GM13976 (cell line): ENCODE results near the gene HECW1.

Experiments used
- DNase-seq: peaks from one replicate; pipeline ENCODE4 v3.0.0; 2012; ENCODE audit warnings: low spot score
- in situ Hi-C: fragments of 300-500 bp; cut with MboI; formaldehyde crosslinking; loops from one replicate; pipeline ENCODE4 v1.12.0; 2022; ENCODE audit warnings: low sequenced_read_pairs, mixed read lengths, inconsistent platforms; ENCODE audit not compliant: unreplicated experiment
- TF ChIP-seq, protein P1 (sequence below): IDR thresholded peaks from 2 replicates; pipeline ENCODE4 v1.5.1; 2012; ENCODE audit warnings: borderline replicate concordance, mild to moderate bottlenecking; ENCODE audit not compliant: insufficient read depth; ENCODE audit errors: extremely low read depth, missing control alignments, control extremely low read depth

Gene HECW1

DNA sequence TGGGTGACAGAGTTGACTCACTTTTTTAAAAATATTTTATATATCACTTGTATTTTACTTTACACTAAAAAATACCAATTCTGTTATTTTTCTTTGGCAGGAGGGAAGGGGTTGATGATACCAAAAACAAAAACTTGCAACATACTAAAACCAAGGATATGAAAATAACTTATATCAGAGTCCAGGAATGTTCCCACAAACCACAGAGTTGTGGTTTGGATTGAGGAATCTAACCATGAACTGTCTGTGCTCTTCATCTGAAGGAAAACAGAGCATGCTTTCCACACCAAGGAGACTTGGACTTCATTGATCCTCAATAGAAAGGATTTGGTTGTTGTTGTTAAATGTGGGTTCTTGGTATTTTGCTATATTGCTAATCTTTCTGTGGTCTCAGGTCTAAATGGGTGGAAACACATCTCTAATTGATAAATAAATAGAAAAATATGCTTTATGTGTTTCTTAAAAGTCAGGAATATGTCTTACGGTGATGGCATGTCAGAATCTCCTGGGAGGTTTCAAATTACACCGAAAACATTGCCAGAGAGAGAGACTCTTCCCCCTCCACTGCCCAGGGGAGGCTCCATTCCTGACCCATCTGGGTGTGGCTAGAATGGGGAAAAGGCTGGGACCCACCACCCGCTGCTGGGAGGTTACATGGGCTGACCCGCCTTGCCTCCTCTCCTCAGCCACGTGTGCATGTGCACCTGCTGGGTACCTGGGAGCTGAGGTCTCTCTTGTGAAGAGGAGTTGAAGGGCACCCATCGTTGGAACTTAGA, 423.6 kb downstream of the HECW1 start:
- in situ Hi-C loops, result no loop called here
- no peak for DNase-seq
- TF ChIP-seq, protein P1, sequence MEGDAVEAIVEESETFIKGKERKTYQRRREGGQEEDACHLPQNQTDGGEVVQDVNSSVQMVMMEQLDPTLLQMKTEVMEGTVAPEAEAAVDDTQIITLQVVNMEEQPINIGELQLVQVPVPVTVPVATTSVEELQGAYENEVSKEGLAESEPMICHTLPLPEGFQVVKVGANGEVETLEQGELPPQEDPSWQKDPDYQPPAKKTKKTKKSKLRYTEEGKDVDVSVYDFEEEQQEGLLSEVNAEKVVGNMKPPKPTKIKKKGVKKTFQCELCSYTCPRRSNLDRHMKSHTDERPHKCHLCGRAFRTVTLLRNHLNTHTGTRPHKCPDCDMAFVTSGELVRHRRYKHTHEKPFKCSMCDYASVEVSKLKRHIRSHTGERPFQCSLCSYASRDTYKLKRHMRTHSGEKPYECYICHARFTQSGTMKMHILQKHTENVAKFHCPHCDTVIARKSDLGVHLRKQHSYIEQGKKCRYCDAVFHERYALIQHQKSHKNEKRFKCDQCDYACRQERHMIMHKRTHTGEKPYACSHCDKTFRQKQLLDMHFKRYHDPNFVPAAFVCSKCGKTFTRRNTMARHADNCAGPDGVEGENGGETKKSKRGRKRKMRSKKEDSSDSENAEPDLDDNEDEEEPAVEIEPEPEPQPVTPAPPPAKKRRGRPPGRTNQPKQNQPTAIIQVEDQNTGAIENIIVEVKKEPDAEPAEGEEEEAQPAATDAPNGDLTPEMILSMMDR, result no peak

DNA sequence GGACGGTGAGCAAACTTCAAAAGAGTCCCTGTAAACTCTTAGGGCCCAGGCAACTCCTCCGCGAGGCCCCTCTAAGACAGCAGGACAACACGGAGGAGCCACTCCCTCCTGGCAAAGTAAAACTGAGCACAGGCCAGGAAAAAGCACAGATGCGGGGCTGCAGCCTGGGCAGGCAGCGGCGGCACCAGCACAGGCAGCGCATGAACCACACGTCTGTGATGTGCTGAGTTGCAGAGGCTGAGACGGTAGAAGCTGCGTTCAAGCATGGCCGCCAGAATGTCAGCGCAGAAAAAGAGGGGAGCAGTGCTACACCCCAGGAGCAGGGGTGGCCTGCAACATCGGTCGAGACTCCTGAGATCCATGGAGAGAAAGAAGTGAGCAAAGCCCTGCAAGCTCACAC, 424.3 kb downstream of the HECW1 start:
- TF ChIP-seq, protein P1, result no peak
- in situ Hi-C loops, result no loop called here
- DNase-seq, result no peak

GRCh38 chr7:43537765-43538403, 425.4 kb downstream of the HECW1 start:
- no peak for DNase-seq
- TF ChIP-seq, protein P1, result no peak
- in situ Hi-C loops, result no loop called here

GRCh38 chr7:43538404-43538771, 425.9 kb downstream of the HECW1 start:
- DNase-seq, result no peak
- TF ChIP-seq, protein P1, result no peak

DNA sequence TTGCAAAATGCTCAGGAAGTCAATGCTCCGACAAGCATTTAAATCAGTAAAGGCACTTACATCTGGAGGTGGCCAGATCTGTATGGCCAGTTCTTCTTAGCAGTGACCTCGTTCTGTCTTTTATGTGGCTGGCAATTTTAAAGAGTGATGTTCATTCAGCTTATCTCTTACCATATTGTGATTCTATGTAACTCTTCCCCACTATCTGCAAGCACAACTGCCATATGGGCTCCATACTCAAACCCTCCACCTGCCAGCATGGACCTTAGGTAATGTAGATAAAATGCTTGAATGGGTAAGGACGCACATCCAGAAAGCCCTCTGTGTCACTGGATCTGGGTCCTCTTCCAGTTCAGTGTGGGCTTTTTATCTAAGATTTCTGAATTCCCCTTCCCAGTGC, 428.0 kb downstream of the HECW1 start:
- TF ChIP-seq, protein P1, result no peak
- no peak for DNase-seq
- in situ Hi-C loops, result no loop called here

More at GRCh38 chr7:43538404-43538771, 425.9 kb downstream of the HECW1 start:
- in situ Hi-C loops, result no loop called here

GRCh38 chr7:43542716-43543115, 430.3 kb downstream of the HECW1 start:
- in situ Hi-C loops, result no loop called here
- TF ChIP-seq, protein P1, result no peak
- DNase-seq, result no peak
